HEK293 (cell line): Measurements from ENCODE around the gene TUBB2B.
"Not testable (repeated sequence)": the region's sequence is repeated elsewhere in the genome, so short reads cannot be mapped to it uniquely, and the experiment has no call there.

ENCODE experiments used
- CTCF ChIA-PET: fragments of 350-600 bp; formaldehyde crosslinking; extraction: SDS; loops from one replicate; lab custom pipeline; 2021; ENCODE audit warnings: antibody characterized with exemption; lab: Yijun Ruan, JAX
- POLR2A ChIA-PET: fragments of 300-600 bp; formaldehyde crosslinking; extraction: SDS; loops from one replicate; lab custom pipeline; 2020; ENCODE audit warnings: antibody characterized with exemption, inconsistent platforms; lab: Yijun Ruan, JAX
- H3K27ac ChIP-seq: fragments of 200-500 bp; sonication (Bioruptor generic); 2 replicates; pipeline ENCODE4 v1.5.1; 2014; ENCODE audit warnings: low read depth, low read length, control low read depth, inconsistent platforms; ENCODE audit errors: extremely low read depth
- H3K36me3 ChIP-seq, 2 experiments: fragments of 200-500 bp in 1 of 2; sonication (Bioruptor generic) in 1 of 2; 1 replicate in 1 of 2; 2 replicates in 1 of 2; pipeline ENCODE4 v1.5.1; 2014 to 2017; ENCODE audit warnings: inconsistent platforms in 2 of 2, low read length in 2 of 2; ENCODE audit not compliant: control insufficient read depth in 2 of 2, insufficient read depth in 1 of 2
- H3K4me1 ChIP-seq: fragments of 200-500 bp; sonication (Bioruptor generic); 2 replicates; pipeline ENCODE4 v1.5.1; 2014; ENCODE audit warnings: mild to moderate bottlenecking, low read length, inconsistent platforms; ENCODE audit not compliant: control insufficient read depth, insufficient read depth
- H3K4me3 ChIP-seq: 2 replicates; pipeline ENCODE4 v1.5.1; 2011; ENCODE audit warnings: low read depth, mild to moderate bottlenecking, control low read depth, low read length, moderate library complexity
- H3K9me3 ChIP-seq: fragments of 200-500 bp; sonication (Bioruptor generic); 2 replicates; pipeline ENCODE4 v1.5.1; 2014; ENCODE audit warnings: low read depth, low read length, inconsistent platforms; ENCODE audit not compliant: control insufficient read depth, insufficient read depth
- HOXD13 ChIP-seq: sonication (generic); formaldehyde crosslinking; IDR thresholded peaks from 2 replicates; pipeline ENCODE4 v1.8.0; 2022; ENCODE audit warnings: missing genetic modification reagents, borderline replicate concordance
- KLF10 ChIP-seq: fragments of 450-650 bp; IDR thresholded peaks from 2 replicates; pipeline ENCODE4 v1.5.1; 2018; ENCODE audit warnings: missing biosample characterization, mild to moderate bottlenecking, missing genetic modification characterization
- KLF16 ChIP-seq: fragments of 450-650 bp; formaldehyde crosslinking; IDR thresholded peaks from 2 replicates; pipeline ENCODE4 v1.5.1; 2017; ENCODE audit warnings: missing biosample characterization, missing genetic modification characterization
- ZBTB11 ChIP-seq: fragments of 450-650 bp; formaldehyde crosslinking; conservative IDR thresholded peaks from 2 replicates; pipeline ENCODE4 v1.5.1; 2016; ENCODE audit warnings: low read depth, missing biosample characterization, missing genetic modification characterization
- ZBTB44 ChIP-seq: fragments of 450-650 bp; IDR thresholded peaks from 2 replicates; pipeline ENCODE4 v1.5.1; 2018; ENCODE audit warnings: missing biosample characterization, mild to moderate bottlenecking, missing genetic modification characterization
- ZNF138 ChIP-seq: fragments of 450-650 bp; formaldehyde crosslinking; IDR thresholded peaks from 2 replicates; pipeline ENCODE4 v1.5.1; 2016; ENCODE audit warnings: missing biosample characterization, missing genetic modification characterization, borderline replicate concordance
- ZNF146 ChIP-seq: fragments of 450-650 bp; formaldehyde crosslinking; IDR thresholded peaks from 2 replicates; pipeline ENCODE4 v1.5.1; 2016; ENCODE audit warnings: missing biosample characterization, missing genetic modification characterization
- ZNF211 ChIP-seq: fragments of 450-650 bp; formaldehyde crosslinking; IDR thresholded peaks from 2 replicates; pipeline ENCODE4 v1.5.1; 2016; ENCODE audit warnings: low read depth, missing biosample characterization, missing genetic modification characterization
- ZNF214 ChIP-seq: fragments of 450-650 bp; formaldehyde crosslinking; IDR thresholded peaks from 2 replicates; pipeline ENCODE4 v1.5.1; 2017; ENCODE audit warnings: missing biosample characterization, mild to moderate bottlenecking, missing genetic modification characterization, borderline replicate concordance
- ZNF571 ChIP-seq: fragments of 450-650 bp; formaldehyde crosslinking; IDR thresholded peaks from 2 replicates; pipeline ENCODE4 v1.5.0; 2017; ENCODE audit warnings: missing biosample characterization, missing genetic modification characterization
- ZNF580 ChIP-seq: fragments of 450-650 bp; formaldehyde crosslinking; IDR thresholded peaks from 2 replicates; pipeline ENCODE4 v1.5.1; 2016; ENCODE audit warnings: missing biosample characterization, missing genetic modification characterization
- ZNF623 ChIP-seq: fragments of 450-650 bp; formaldehyde crosslinking; IDR thresholded peaks from 2 replicates; pipeline ENCODE4 v1.5.1; 2016; ENCODE audit warnings: missing biosample characterization, missing genetic modification characterization
- ZNF645 ChIP-seq: fragments of 450-650 bp; formaldehyde crosslinking; IDR thresholded peaks from 2 replicates; pipeline ENCODE4; 2016; ENCODE audit warnings: missing biosample characterization, missing genetic modification characterization
- ZNF777 ChIP-seq: fragments of 450-650 bp; formaldehyde crosslinking; IDR thresholded peaks from 2 replicates; pipeline ENCODE4 v1.5.1; 2017; ENCODE audit warnings: missing biosample characterization, missing genetic modification characterization, borderline replicate concordance

Gene TUBB2B

GRCh38 chr6:3199382-3199781 is 28.1 kb downstream of the TUBB2B start:
- Histone ChIP-seq H3K4me1 (no peaks in the 10 kb centered on the region), H3K4me3 (no peak overlapping the region), H3K36me3 (no peaks in the 10 kb centered on the region), H3K27ac (no peak overlapping the region), H3K9me3 (no peaks in the 10 kb centered on the region)
- no peak for TF ChIP-seq KLF10
- no peak for TF ChIP-seq ZBTB11
- no peak for TF ChIP-seq ZNF777 (tag by site-specific recombination)
- TF ChIP-seq ZNF211: no peak
- no peak for TF ChIP-seq ZNF623
- no peak for TF ChIP-seq ZBTB44
- POLR2A ChIA-PET: no interaction called here
- CTCF ChIA-PET: interaction anchor here (0.9 to 1.2 kb wide), 3 partner anchors 10 to 52 kb away, joined by 3 to 4 read pairs (median 4); no protein-coding TSS in a partner anchor

GRCh38 chr6:3197734-3198133 is 29.7 kb downstream of the TUBB2B start:
- POLR2A ChIA-PET, CTCF ChIA-PET, H3K36me3 ChIP-seq, H3K27ac ChIP-seq, H3K4me1 ChIP-seq, H3K4me3 ChIP-seq, H3K9me3 ChIP-seq: not testable (repeated sequence)
- TF ChIP-seq ZNF580 (0 out of 2 replicates have a peak, but pooled peaks have one; percentile 15), ZNF146 (tag by site-specific recombination) (peak; percentile 80)

- H3K9me3 ChIP-seq: no peaks in the 10 kb centered on the region
- no peak for TF ChIP-seq ZNF623
- TF ChIP-seq ZNF214 (tag by site-specific recombination): no peak
- no peak for TF ChIP-seq KLF16 (tag by site-specific recombination)
- TF ChIP-seq HOXD13 (CRISPR knock-in tag): no peak
- TF ChIP-seq ZNF645: no peak
- no peak for TF ChIP-seq ZNF138
- no peak for TF ChIP-seq ZNF571 (tag by site-specific recombination)
- H3K4me3 ChIP-seq: no peak overlapping the region
- H3K36me3 ChIP-seq: no peaks in the 10 kb centered on the region
- no peak overlapping the region for H3K27ac ChIP-seq
- POLR2A ChIA-PET: no interaction called here
- CTCF ChIA-PET: interaction anchor here (0.7 to 2.3 kb wide), 3 partner anchors 12 to 99 kb away, joined by 3 to 12 read pairs (median 4); no protein-coding TSS in a partner anchor
- H3K4me1 ChIP-seq: no peaks in the 10 kb centered on the region
Measured at GRCh38 chr6:3196770-3197169, 30.7 kb downstream of the TUBB2B start.
